Measurements from ENCODE around the gene ZNF267.
"Not testable (repeated sequence)": the region's sequence is repeated elsewhere in the genome, so short reads cannot be mapped to it uniquely, and the experiment has no call there.

ZNF267 gene

GRCh38 chr16:31873556-31874365 is at the start of gene ZNF267:
Gene ZNF267, plus strand, starts transcription at chr16:31873807. Its CDS starts 160 bp downstream, at chr16:31873967.
- peak; percentile 94 for DNase-seq

- DNase-seq = no peak
Measured at GRCh38 chr16:31833047-31833446, 40.6 kb upstream of the ZNF267 start.

GRCh38 chr16:31836396-31836795 is 37.2 kb upstream of the ZNF267 start:
- DNase-seq = not testable (repeated sequence)

- no peak for DNase-seq
Measured at GRCh38 chr16:31842864-31843263, 30.7 kb upstream of the ZNF267 start.

GRCh38 chr16:31848572-31848971 is 25.0 kb upstream of the ZNF267 start:
- not testable (repeated sequence) for DNase-seq

GRCh38 chr16:31853291-31853690 is 20.3 kb upstream of the ZNF267 start:
- DNase-seq = no peak

- DNase-seq = no peak
Measured at GRCh38 chr16:31860508-31860907, 13.1 kb upstream of the ZNF267 start.

GRCh38 chr16:31861455-31861854 is 12.2 kb upstream of the ZNF267 start:
- no peak for DNase-seq

GRCh38 chr16:31862761-31863160 is 10.8 kb upstream of the ZNF267 start:
- no peak for DNase-seq

- DNase-seq = no peak
Measured at GRCh38 chr16:31868164-31868563, 5.4 kb upstream of the ZNF267 start.

GRCh38 chr16:31868691-31869167 is 4.9 kb upstream of the ZNF267 start:
- peak; percentile 80 for DNase-seq

- peak; percentile 75 for DNase-seq
Measured at GRCh38 chr16:31869511-31870201, 4.0 kb upstream of the ZNF267 start.

- DNase-seq = no peak
Measured at GRCh38 chr16:31870809-31871208, 2.8 kb upstream of the ZNF267 start.

GRCh38 chr16:31871510-31871909 is 2.1 kb upstream of the ZNF267 start:
- no peak for DNase-seq

GRCh38 chr16:31872201-31872600 is 1.4 kb upstream of the ZNF267 start:
- DNase-seq = no peak

GRCh38 chr16:31874366-31875111 is 932 bp downstream of the ZNF267 start:
- no peak for DNase-seq

- DNase-seq = no peak
Measured at GRCh38 chr16:31875112-31875803, 1.7 kb downstream of the ZNF267 start.

GRCh38 chr16:31875928-31876547 is 2.4 kb downstream of the ZNF267 start:
- DNase-seq = no peak

- peak; percentile 36 for DNase-seq
Measured at GRCh38 chr16:31876951-31877828, 3.6 kb downstream of the ZNF267 start.

- peak; percentile 19 for DNase-seq
Measured at GRCh38 chr16:31877876-31878642, 4.5 kb downstream of the ZNF267 start.

Data from activated naive CD4-positive, alpha-beta T cell treated with anti-CD3 and anti-CD28 coated beads, Interleukin-2, amount 50 U/mL, for 16 hours (primary cell).